HL-60 (cell line): Measurements from ENCODE around the gene KIFC3.

Experiments used
- CTCF ChIP-seq: IDR thresholded peaks from one replicate; pipeline ENCODE4 v1.5.1; 2011; ENCODE audit warnings: low read length, control low read depth, inconsistent platforms; ENCODE audit not compliant: insufficient read depth
- GABPA ChIP-seq: IDR thresholded peaks from 2 replicates; pipeline ENCODE4 v1.6.1; 2012; ENCODE audit warnings: low read depth
- POLR2AphosphoS5 ChIP-seq: IDR thresholded peaks from 2 replicates; pipeline ENCODE4 v1.6.1; 2012; ENCODE audit warnings: low read depth
- SPI1 ChIP-seq: IDR thresholded peaks from 2 replicates; pipeline ENCODE4 v1.6.1; 2012; ENCODE audit warnings: low read depth, mild to moderate bottlenecking, borderline replicate concordance

- no peak for TF ChIP-seq CTCF
- TF ChIP-seq POLR2AphosphoS5 = no peak
- no peak for TF ChIP-seq GABPA
- no peak for TF ChIP-seq SPI1
Measured at GRCh38 chr16:57821149-57821971, 19.1 kb upstream of the KIFC3 start.
